H9 (cell line): ENCODE results near the gene TRIM65. TPM values are rescaled to one million over a fixed set of nuclear protein-coding genes. Genes with fewer than 3 reads are reported as not detected.

Experiments used
- DNase-seq: peaks from one replicate; pipeline ENCODE4 v3.0.0-alpha.2; 2017
- H2AFZ ChIP-seq: one replicate; pipeline ENCODE4 v1.6.1; 2013; ENCODE audit warnings: mild to moderate bottlenecking, low read length, control low read depth, moderate library complexity
- H2AK5ac ChIP-seq: 2 replicates; pipeline ENCODE4 v1.6.1; 2013; ENCODE audit warnings: low read length, control low read depth, mixed read lengths; ENCODE audit not compliant: insufficient read length
- H2BK120ac ChIP-seq: one replicate; pipeline ENCODE4 v1.6.1; 2013; ENCODE audit warnings: low read depth, mild to moderate bottlenecking, low read length, control low read depth, inconsistent platforms; ENCODE audit not compliant: poor library complexity, severe bottlenecking
- H2BK12ac ChIP-seq: 2 replicates; pipeline ENCODE4 v1.6.1; 2013; ENCODE audit warnings: low read length, control low read depth, mixed read lengths, low read depth; ENCODE audit not compliant: insufficient read length
- H2BK15ac ChIP-seq: 2 replicates; pipeline ENCODE4 v1.6.1; 2013; ENCODE audit warnings: low read depth, low read length, control low read depth
- H2BK20ac ChIP-seq: one replicate; pipeline ENCODE4 v1.6.1; 2013; ENCODE audit warnings: low read depth, mild to moderate bottlenecking, low read length, control low read depth, inconsistent platforms; ENCODE audit not compliant: poor library complexity, severe bottlenecking
- H2BK5ac ChIP-seq: 2 replicates; pipeline ENCODE4 v1.6.1; 2013; ENCODE audit warnings: low read length, control low read depth, mixed read lengths; ENCODE audit not compliant: insufficient read length
- H3K14ac ChIP-seq: 2 replicates; pipeline ENCODE4 v1.6.1; 2013; ENCODE audit warnings: low read length, control low read depth; ENCODE audit not compliant: insufficient read depth
- H3K18ac ChIP-seq: 2 replicates; pipeline ENCODE4 v1.6.1; 2013; ENCODE audit warnings: low read depth, mild to moderate bottlenecking, mixed read lengths, low read length, control low read depth; ENCODE audit not compliant: insufficient read length
- H3K23ac ChIP-seq: 2 replicates; pipeline ENCODE4 v1.6.1; 2013; ENCODE audit warnings: low read length, control low read depth, mixed read lengths, low read depth; ENCODE audit not compliant: insufficient read length
- H3K23me2 ChIP-seq: 2 replicates; pipeline ENCODE4 v1.6.1; 2013; ENCODE audit warnings: low read depth, mild to moderate bottlenecking, mixed read lengths, low read length, control low read depth; ENCODE audit not compliant: insufficient read length, poor library complexity, severe bottlenecking
- H3K27ac ChIP-seq: 2 replicates; pipeline ENCODE4 v1.5.1; 2013; ENCODE audit warnings: low read length, control low read depth, mixed read lengths, low read depth; ENCODE audit not compliant: insufficient read length
- H3K27me3 ChIP-seq: 2 replicates; pipeline ENCODE4 v1.6.1; 2013; ENCODE audit warnings: low read length, control low read depth, inconsistent platforms; ENCODE audit not compliant: insufficient read depth
- H3K4ac ChIP-seq: 2 replicates; pipeline ENCODE4 v1.6.1; 2013; ENCODE audit warnings: low read depth, mild to moderate bottlenecking, control low read depth, inconsistent platforms, low read length, moderate library complexity
- H3K4me1 ChIP-seq: 2 replicates; pipeline ENCODE4 v1.6.1; 2013; ENCODE audit warnings: low read length, control low read depth, inconsistent platforms; ENCODE audit not compliant: insufficient read depth
- H3K4me2 ChIP-seq: 2 replicates; pipeline ENCODE4 v1.6.1; 2013; ENCODE audit warnings: low read length, control low read depth, mixed read lengths; ENCODE audit not compliant: insufficient read length, insufficient read depth
- H3K56ac ChIP-seq: 2 replicates; pipeline ENCODE4 v1.6.1; 2013; ENCODE audit warnings: low read depth, mild to moderate bottlenecking, mixed read lengths, low read length, control low read depth; ENCODE audit not compliant: insufficient read length
- H3K79me1 ChIP-seq: 2 replicates; pipeline ENCODE4 v1.6.1; 2013; ENCODE audit warnings: low read depth, mild to moderate bottlenecking, moderate library complexity, low read length, control low read depth, inconsistent platforms; ENCODE audit not compliant: insufficient read depth, poor library complexity, severe bottlenecking
- H3K79me2 ChIP-seq: 2 replicates; pipeline ENCODE4 v1.6.1; 2013; ENCODE audit warnings: low read length, control low read depth, inconsistent platforms; ENCODE audit not compliant: insufficient read depth
- H3K9ac ChIP-seq: 2 replicates; pipeline ENCODE4 v1.6.1; 2013; ENCODE audit warnings: low read length, control low read depth, mixed read lengths; ENCODE audit not compliant: insufficient read length; ENCODE audit errors: extremely low read depth
- H3K9me3 ChIP-seq: one replicate; pipeline ENCODE4 v1.6.1; 2013; ENCODE audit warnings: low read depth, low read length, inconsistent platforms; ENCODE audit not compliant: control insufficient read depth
- H3T11ph ChIP-seq: one replicate; pipeline ENCODE4 v1.6.1; 2013; ENCODE audit warnings: mild to moderate bottlenecking, low read length, control low read depth, inconsistent platforms
- H4K20me1 ChIP-seq: one replicate; pipeline ENCODE4 v1.6.1; 2013; ENCODE audit not compliant: control insufficient read depth, insufficient read length, insufficient read depth
- H4K5ac ChIP-seq: 2 replicates; pipeline ENCODE4 v1.6.1; 2013; ENCODE audit warnings: low read depth, mild to moderate bottlenecking, mixed read lengths, low read length, control low read depth; ENCODE audit not compliant: insufficient read length
- H4K8ac ChIP-seq: replicated peaks from 2 replicates; pipeline ENCODE4 v1.6.1; 2013; ENCODE audit warnings: low read length, control low read depth, mixed read lengths, low read depth; ENCODE audit not compliant: insufficient read length
- H4K91ac ChIP-seq: 2 replicates; pipeline ENCODE4 v1.6.1; 2013; ENCODE audit warnings: low read depth, mild to moderate bottlenecking, moderate library complexity, mixed read lengths, low read length, control low read depth; ENCODE audit not compliant: insufficient read length
- H3K27ac Mint-ChIP-seq, 3 experiments: 2 replicates in 2 of 3; 3 replicates in 1 of 3; pipeline ENCODE4 v1.8.0; 2020 to 2021; ENCODE audit warnings: mixed read lengths in 3 of 3, mild to moderate bottlenecking in 1 of 3, moderate library complexity in 1 of 3
- H3K27me3 Mint-ChIP-seq: 2 replicates; pipeline ENCODE4 v1.8.0; 2021; ENCODE audit warnings: low read depth, mild to moderate bottlenecking, moderate library complexity, mixed read lengths
- H3K36me3 Mint-ChIP-seq, 3 experiments: 2 replicates in 2 of 3; 3 replicates in 1 of 3; pipeline ENCODE4 v1.8.0; 2020 to 2021; ENCODE audit warnings: low read depth in 3 of 3, mixed read lengths in 3 of 3; ENCODE audit not compliant: insufficient read depth in 1 of 3
- H3K4me1 Mint-ChIP-seq, 2 experiments: 2 replicates each; pipeline ENCODE4 v1.8.0; 2020; ENCODE audit warnings: mixed read lengths in 2 of 2
- H3K4me3 Mint-ChIP-seq, 2 experiments: 2 replicates in 1 of 2; 3 replicates in 1 of 2; pipeline ENCODE4 v1.8.0; 2020 to 2021; ENCODE audit warnings: mild to moderate bottlenecking in 2 of 2, mixed read lengths in 2 of 2, moderate library complexity in 1 of 2
- H3K9me3 Mint-ChIP-seq, 2 experiments: 2 replicates in 1 of 2; 3 replicates in 1 of 2; pipeline ENCODE4 v1.8.0; 2020; ENCODE audit warnings: mild to moderate bottlenecking in 2 of 2, mixed read lengths in 2 of 2, moderate library complexity in 1 of 2
- WGBS: extraction: QIAGEN DNeasy Blood & Tissue Kit; methylation state at CpG from one replicate; pipeline ENCODE4 v1.1.7; 2013; ENCODE audit warnings: missing lambda C conversion rate, low lambda C conversion rate, mixed read lengths; ENCODE audit not compliant: insufficient read length; ENCODE audit errors: extremely low coverage; 5-methylcytosine and 5-hydroxymethylcytosine counted together
- total RNA-seq: library from RNA; stranded (reverse); gene quantifications from 2 replicates; pipeline ENCODE4 v1.2.1, GENCODE V29; 2021
- TF ChIP-seq, protein P1 (sequence below): fragments of 200-600 bp; sonication (generic); conservative IDR thresholded peaks from 3 replicates; pipeline ENCODE4 v1.8.0; 2021; ENCODE audit warnings: antibody characterized with exemption, mild to moderate bottlenecking

TRIM65 gene
- total RNA-seq, 1 experiment from 2014 or later: 34.1 TPM

DNA sequence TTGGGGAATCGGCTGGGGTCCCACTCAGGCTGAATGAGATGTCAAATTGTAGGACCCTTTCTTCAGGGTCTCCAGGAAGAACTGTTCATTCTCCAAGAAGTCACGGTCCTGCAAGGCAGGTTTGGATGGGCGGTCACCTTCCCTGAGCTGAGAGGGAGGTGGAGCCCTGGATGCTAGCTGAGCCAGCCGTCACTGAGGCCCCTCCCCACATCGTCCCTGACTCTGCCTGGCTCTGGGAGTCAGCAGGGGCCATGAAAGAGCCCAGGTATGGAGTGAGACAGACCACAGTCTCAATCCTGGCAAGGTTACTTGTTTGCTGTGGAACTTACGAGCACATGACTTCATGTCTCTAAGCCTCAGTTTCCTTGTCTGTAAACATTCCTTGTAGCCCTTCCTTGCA, 13.9 kb upstream of the TRIM65 start:
- Histone ChIP-seq H2AK5ac (no peak overlapping the region), H2BK120ac (no peak overlapping the region), H3T11ph (no peak overlapping the region), H3K23me2 (peaks cover 3% of the 10 kb centered on the region), H3K4me2 (no peak overlapping the region), H3K79me1 (no peaks in the 10 kb centered on the region), H4K20me1 (no peaks in the 10 kb centered on the region), H3K4ac (no peak overlapping the region), H3K4me1 (no peaks in the 10 kb centered on the region), H3K79me2 (no peaks in the 10 kb centered on the region), H3K9me3 (no peaks in the 10 kb centered on the region), H4K5ac (no peak overlapping the region), H3K27me3 (no peaks in the 10 kb centered on the region), H2BK5ac (no peak overlapping the region), H3K18ac (no peak overlapping the region), H2AFZ (no peak overlapping the region), H3K23ac (no peak overlapping the region), H3K14ac (no peak overlapping the region), H3K9ac (no peak overlapping the region), H4K8ac (no peak overlapping the region), H4K91ac (no peak overlapping the region), H3K27ac (no peak overlapping the region), H3K56ac (no peak overlapping the region), H2BK20ac (no peak overlapping the region), H2BK15ac (no peak overlapping the region), H2BK12ac (no peak overlapping the region)
- Mint-ChIP-seq H3K4me3 (no peak overlapping the region; a peak in 1 of 5 replicates), H3K9me3 (no peaks in the 10 kb centered on the region), H3K4me1 (peaks cover 5% of the 10 kb centered on the region in 2 experiments; a peak in 2 of 4 replicates), H3K27me3 (no peaks in the 10 kb centered on the region), H3K36me3 (peaks cover 0 to 7% (median 2%) of the 10 kb centered on the region in 3 experiments; a peak in 4 of 7 replicates), H3K27ac (peak overlapping the region in 2 of 3 experiments; percentile 49 to 72; a peak in 2 of 7 replicates)
- peak; percentile 75 for DNase-seq
- no CpG with 5 or more reads among the region's 6 CpGs for WGBS
- TF ChIP-seq, protein P1, sequence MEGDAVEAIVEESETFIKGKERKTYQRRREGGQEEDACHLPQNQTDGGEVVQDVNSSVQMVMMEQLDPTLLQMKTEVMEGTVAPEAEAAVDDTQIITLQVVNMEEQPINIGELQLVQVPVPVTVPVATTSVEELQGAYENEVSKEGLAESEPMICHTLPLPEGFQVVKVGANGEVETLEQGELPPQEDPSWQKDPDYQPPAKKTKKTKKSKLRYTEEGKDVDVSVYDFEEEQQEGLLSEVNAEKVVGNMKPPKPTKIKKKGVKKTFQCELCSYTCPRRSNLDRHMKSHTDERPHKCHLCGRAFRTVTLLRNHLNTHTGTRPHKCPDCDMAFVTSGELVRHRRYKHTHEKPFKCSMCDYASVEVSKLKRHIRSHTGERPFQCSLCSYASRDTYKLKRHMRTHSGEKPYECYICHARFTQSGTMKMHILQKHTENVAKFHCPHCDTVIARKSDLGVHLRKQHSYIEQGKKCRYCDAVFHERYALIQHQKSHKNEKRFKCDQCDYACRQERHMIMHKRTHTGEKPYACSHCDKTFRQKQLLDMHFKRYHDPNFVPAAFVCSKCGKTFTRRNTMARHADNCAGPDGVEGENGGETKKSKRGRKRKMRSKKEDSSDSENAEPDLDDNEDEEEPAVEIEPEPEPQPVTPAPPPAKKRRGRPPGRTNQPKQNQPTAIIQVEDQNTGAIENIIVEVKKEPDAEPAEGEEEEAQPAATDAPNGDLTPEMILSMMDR: no peak
